Stimulated activated CD4-positive, alpha-beta T cell treated with anti-CD3 and anti-CD28 coated beads, Interleukin-12 subunit alpha, Interleukin-12 subunit beta, amount 100 ng/mL, for 48 hours (primary cell): Measurements from ENCODE around the gene UACA.
A peak's percentile ranks its signal among the peaks of the same experiment; 100 is the strongest.
"Not testable (repeated sequence)": the region's sequence is repeated elsewhere in the genome, so short reads cannot be mapped to it uniquely, and the experiment has no call there.

Experiments
- DNase-seq, 3 donors: peaks; one replicate each; pipeline ENCODE4 v3.0.0-alpha.2; 2020; ENCODE audit warnings: low read depth in 2 of 3, low spot score in 1 of 3

The UACA gene

DNA sequence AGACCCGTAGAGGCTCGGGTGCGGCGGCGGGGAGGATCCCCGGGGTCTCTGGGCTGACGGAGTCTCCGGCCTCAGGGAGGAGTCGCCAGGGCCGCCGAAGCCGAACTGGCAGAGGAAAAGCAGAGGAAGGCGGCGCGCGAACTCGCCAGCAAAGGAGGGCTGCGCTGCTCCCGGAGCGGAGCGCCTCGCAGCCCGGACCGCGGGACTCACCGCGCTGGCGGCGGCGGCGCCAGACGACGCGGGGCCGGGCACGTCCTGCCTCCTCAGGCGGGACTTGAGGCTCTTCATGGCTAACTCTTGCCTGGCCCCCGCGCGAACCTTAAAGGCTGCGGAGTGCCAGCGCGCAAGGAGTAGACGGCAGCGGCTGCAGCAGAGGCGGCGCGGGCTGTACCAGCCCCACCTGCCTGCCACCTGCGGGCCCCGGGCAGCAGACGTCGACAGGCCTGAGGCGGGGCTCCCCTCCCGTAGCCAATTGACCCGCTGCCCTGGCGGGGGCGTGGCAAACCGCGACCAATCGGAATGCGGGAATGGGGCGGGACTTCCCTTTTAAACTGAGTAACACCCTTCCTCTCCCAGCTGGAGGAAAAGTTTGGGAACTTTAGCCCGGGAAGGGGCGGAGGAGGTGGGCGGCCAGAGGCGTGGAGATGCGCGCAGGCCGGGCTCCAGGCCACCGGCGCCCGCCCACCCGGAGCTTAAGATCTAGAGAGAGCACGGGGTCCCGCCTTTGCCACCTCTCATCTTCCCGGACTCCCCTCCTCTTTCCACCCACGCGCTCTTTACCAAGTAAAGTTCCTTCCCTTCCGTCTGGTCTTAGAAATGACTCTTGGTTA lies at the start of gene UACA:
Gene UACA (minus strand): TSS at position 439 of the 830 bp plus-strand sequence. CDS start 151 bp downstream, at position 288.
- DNase-seq, result peak; percentile 69 to 78 (median 76)

- no peak for DNase-seq
Measured at GRCh38 chr15:70812827-70813364, 49.5 kb upstream of the UACA start.

GRCh38 chr15:70810916-70811578 lies 47.7 kb upstream of the UACA start:
- DNase-seq, result no peak

- DNase-seq, result no peak
Measured at GRCh38 chr15:70806992-70807712, 43.8 kb upstream of the UACA start.

DNA sequence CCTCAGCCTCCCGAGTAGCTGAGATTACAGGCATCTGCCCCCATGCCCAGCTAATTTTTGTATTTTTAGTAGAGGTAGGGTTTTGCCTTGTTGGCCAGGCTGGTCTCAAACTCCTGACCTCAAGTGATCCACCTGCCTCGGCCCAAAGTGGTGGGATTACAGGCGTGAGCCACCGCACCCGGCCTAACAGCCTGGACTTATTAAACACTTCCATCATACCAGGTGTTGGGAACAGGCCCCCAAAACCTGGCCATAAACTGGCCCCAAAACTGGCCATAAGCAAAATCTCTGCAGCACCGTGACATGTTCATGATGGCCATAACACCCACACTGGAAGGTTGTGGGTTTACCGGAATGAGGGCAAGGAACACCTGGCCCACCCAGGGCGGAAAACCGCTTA lies 41.0 kb upstream of the UACA start:
- not testable (repeated sequence) for DNase-seq

DNA sequence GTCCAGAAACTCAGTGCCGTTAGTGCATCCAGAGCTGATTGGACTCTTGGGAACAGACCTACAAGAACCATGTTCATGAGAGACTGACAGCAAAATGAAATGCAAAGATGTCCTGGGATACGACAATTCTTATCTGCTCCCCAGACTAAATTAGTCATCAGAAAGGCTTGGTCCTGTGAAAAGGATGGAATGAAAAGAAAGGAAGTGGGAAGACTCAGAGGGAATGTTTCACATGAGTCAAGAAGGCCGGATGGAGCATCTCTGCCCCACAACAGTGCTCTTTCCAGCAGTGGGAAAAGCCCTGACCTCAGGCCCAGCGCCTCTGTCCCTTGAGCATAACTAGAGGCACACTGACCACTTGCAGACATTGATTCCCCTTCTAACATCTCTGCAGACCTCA lies 39.3 kb upstream of the UACA start:
- DNase-seq, result no peak

GRCh38 chr15:70801109-70801508 lies 37.8 kb upstream of the UACA start:
- no peak for DNase-seq

GRCh38 chr15:70799667-70800450 lies 36.5 kb upstream of the UACA start:
- no peak for DNase-seq

- no peak for DNase-seq
Measured at GRCh38 chr15:70797464-70797863, 34.1 kb upstream of the UACA start.

GRCh38 chr15:70796516-70797310 lies 33.4 kb upstream of the UACA start:
- no peak for DNase-seq

GRCh38 chr15:70795311-70795665 lies 31.9 kb upstream of the UACA start:
- no peak for DNase-seq

- DNase-seq, result no peak
Measured at GRCh38 chr15:70794596-70795310, 31.4 kb upstream of the UACA start.

GRCh38 chr15:70793694-70794093 lies 30.3 kb upstream of the UACA start:
- DNase-seq, result no peak

DNA sequence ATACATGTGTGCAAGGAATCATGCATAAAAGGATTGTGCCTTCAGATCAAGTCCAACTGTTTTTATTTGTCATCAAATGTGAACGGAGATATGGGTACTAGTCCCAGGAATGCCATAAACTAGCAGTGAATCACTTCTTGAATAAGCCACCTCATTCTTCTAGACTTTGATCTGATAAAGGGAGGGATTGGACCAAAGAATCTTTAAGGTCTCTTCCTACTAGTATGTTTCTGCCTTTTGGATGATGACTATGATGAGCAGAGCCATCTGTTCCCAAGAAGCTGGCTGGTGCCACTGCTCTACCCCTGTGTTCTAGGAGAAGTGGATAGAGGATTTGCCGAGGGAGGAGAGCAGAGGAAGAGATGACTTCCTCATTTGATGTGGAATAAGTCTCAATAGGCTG lies 28.8 kb upstream of the UACA start:
- DNase-seq, result no peak

GRCh38 chr15:70791259-70791658 lies 27.9 kb upstream of the UACA start:
- DNase-seq, result no peak

DNA sequence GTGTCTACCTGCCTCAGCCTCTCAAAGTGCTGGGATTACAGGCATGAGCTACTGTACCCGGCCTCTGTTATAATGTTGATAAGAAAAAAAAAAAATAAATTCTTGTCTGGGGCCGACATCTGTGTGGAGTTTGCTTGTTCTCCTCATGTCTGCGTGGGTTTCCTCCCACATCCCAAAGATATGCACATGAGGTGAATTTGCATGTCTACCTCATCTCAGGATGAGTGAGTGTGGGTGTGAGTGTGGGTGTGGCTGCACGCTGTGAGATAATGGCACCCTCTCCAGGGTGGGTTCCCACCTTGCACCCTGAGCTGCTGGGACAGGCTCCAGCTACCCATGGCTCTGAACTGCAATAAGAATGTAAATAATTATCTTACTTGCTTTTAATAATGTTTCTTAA lies 25.9 kb upstream of the UACA start:
- no peak for DNase-seq

DNA sequence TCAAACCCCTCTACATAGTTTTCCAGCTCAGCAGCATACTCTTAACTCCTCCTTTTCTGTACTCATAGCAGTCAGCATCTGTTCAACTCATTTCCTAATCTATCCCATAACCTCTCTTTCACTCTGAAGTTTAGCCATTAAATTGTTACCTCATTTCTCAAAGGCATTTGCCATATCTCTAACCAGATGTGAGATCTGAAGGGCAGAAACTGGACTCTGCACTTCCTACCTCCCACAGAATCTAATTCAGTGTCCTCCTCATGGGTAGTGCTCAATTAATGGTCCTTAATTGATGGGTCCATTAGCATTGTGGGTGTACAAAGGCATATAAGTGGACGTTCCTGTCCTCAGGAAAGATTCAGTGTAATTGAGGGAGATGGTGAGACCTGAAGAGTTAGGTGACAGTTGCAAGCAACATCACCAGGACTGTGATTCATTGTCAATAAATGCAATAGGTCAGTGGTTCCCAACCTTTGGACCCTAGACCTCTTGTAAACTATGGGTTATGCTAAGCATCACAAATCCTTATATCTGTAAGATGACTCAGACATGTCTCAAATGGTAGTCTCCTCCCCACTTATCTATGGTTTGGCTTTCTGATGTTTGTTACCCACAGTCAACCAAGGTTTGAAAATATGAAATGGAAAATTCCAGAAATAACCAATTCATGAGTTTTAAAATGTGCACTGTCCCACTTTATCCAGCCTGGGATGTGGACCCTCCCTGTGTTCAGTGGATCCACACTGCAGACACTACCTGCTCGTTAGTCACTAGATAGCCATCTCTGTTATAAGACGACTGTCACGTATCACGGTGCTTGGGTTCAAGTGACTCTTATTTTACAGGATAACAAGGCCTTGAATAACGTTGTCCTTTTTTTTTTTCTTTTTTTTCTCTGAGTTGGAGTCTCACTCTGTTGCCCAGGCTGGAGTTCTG lies 25.0 kb upstream of the UACA start:
- DNase-seq, result no peak

GRCh38 chr15:70786996-70787395 lies 23.6 kb upstream of the UACA start:
- DNase-seq, result no peak
